ENCODE measurements around the gene AIG1.
"Not testable (repeated sequence)": the region's sequence is repeated elsewhere in the genome, so short reads cannot be mapped to it uniquely, and the experiment has no call there.

The AIG1 gene

GRCh38 chr6:143168396-143168816 lies 107.7 kb downstream of the AIG1 start:
- not testable (repeated sequence) for H3K36me3 ChIP-seq (ENCODE audit: insufficient read depth, low read length); H3K9ac ChIP-seq (ENCODE audit: low read length); H3K27ac ChIP-seq (ENCODE audit: low read depth, low read length); H3K4me1 ChIP-seq (ENCODE audit: insufficient read depth, low read length); H3K27me3 ChIP-seq (ENCODE audit: control insufficient read depth in 1 of 2, insufficient read depth in 2 of 2, low read length in 2 of 2); H3K9me3 ChIP-seq (ENCODE audit: low read length); H3K4me3 ChIP-seq (ENCODE audit: low read depth in 1 of 2, low read length in 2 of 2)

- H3K9ac ChIP-seq (ENCODE audit: low read length) = no peak overlapping the region
- H3K27me3 ChIP-seq (ENCODE audit: control insufficient read depth in 1 of 2, insufficient read depth in 2 of 2, low read length in 2 of 2) = no peaks in the 10 kb centered on the region
- H3K4me3 ChIP-seq (ENCODE audit: low read depth in 1 of 2, low read length in 2 of 2) = no peak overlapping the region
- H3K27ac ChIP-seq (ENCODE audit: low read depth, low read length) = no peak overlapping the region
- no peaks in the 10 kb centered on the region for H3K36me3 ChIP-seq (ENCODE audit: insufficient read depth, low read length)
- no peaks in the 10 kb centered on the region for H3K9me3 ChIP-seq (ENCODE audit: low read length)
- no peaks in the 10 kb centered on the region for H3K4me1 ChIP-seq (ENCODE audit: insufficient read depth, low read length)
Observed at GRCh38 chr6:143169440-143169839, 108.8 kb downstream of the AIG1 start.

GRCh38 chr6:143174516-143174915 lies 113.8 kb downstream of the AIG1 start:
- Histone ChIP-seq H3K9me3 (ENCODE audit: low read length) (no peaks in the 10 kb centered on the region), H3K27ac (ENCODE audit: low read depth, low read length) (no peak overlapping the region), H3K4me3 (ENCODE audit: low read depth in 1 of 2, low read length in 2 of 2) (no peak overlapping the region), H3K4me1 (ENCODE audit: insufficient read depth, low read length) (no peaks in the 10 kb centered on the region), H3K27me3 (ENCODE audit: control insufficient read depth in 1 of 2, insufficient read depth in 2 of 2, low read length in 2 of 2) (no peaks in the 10 kb centered on the region), H3K36me3 (ENCODE audit: insufficient read depth, low read length) (no peaks in the 10 kb centered on the region), H3K9ac (ENCODE audit: low read length) (no peak overlapping the region)

GRCh38 chr6:143174951-143175350 lies 114.3 kb downstream of the AIG1 start:
- Histone ChIP-seq H3K9ac (ENCODE audit: low read length) (no peak overlapping the region), H3K9me3 (ENCODE audit: low read length) (no peaks in the 10 kb centered on the region), H3K27me3 (ENCODE audit: control insufficient read depth in 1 of 2, insufficient read depth in 2 of 2, low read length in 2 of 2) (no peaks in the 10 kb centered on the region), H3K4me1 (ENCODE audit: insufficient read depth, low read length) (no peaks in the 10 kb centered on the region), H3K27ac (ENCODE audit: low read depth, low read length) (no peak overlapping the region), H3K4me3 (ENCODE audit: low read depth in 1 of 2, low read length in 2 of 2) (no peak overlapping the region), H3K36me3 (ENCODE audit: insufficient read depth, low read length) (no peaks in the 10 kb centered on the region)

- Histone ChIP-seq H3K9ac (ENCODE audit: low read length) (no peak overlapping the region), H3K4me3 (ENCODE audit: low read depth in 1 of 2, low read length in 2 of 2) (no peak overlapping the region), H3K27ac (ENCODE audit: low read depth, low read length) (no peak overlapping the region), H3K27me3 (ENCODE audit: control insufficient read depth in 1 of 2, insufficient read depth in 2 of 2, low read length in 2 of 2) (no peaks in the 10 kb centered on the region), H3K4me1 (ENCODE audit: insufficient read depth, low read length) (no peaks in the 10 kb centered on the region), H3K9me3 (ENCODE audit: low read length) (no peaks in the 10 kb centered on the region), H3K36me3 (ENCODE audit: insufficient read depth, low read length) (no peaks in the 10 kb centered on the region)
Observed at GRCh38 chr6:143176090-143177021, 115.7 kb downstream of the AIG1 start.

- Histone ChIP-seq H3K36me3 (ENCODE audit: insufficient read depth, low read length) (no peaks in the 10 kb centered on the region), H3K4me1 (ENCODE audit: insufficient read depth, low read length) (no peaks in the 10 kb centered on the region), H3K9ac (ENCODE audit: low read length) (no peak overlapping the region), H3K27ac (ENCODE audit: low read depth, low read length) (no peak overlapping the region), H3K27me3 (ENCODE audit: control insufficient read depth in 1 of 2, insufficient read depth in 2 of 2, low read length in 2 of 2) (no peaks in the 10 kb centered on the region), H3K9me3 (ENCODE audit: low read length) (no peaks in the 10 kb centered on the region), H3K4me3 (ENCODE audit: low read depth in 1 of 2, low read length in 2 of 2) (no peak overlapping the region)
Observed at GRCh38 chr6:143177706-143178105, 117.0 kb downstream of the AIG1 start.

GRCh38 chr6:143179096-143179495 lies 118.4 kb downstream of the AIG1 start:
- Histone ChIP-seq H3K4me1 (ENCODE audit: insufficient read depth, low read length) (no peaks in the 10 kb centered on the region), H3K36me3 (ENCODE audit: insufficient read depth, low read length) (no peaks in the 10 kb centered on the region), H3K4me3 (ENCODE audit: low read depth in 1 of 2, low read length in 2 of 2) (no peak overlapping the region), H3K9ac (ENCODE audit: low read length) (no peak overlapping the region), H3K27me3 (ENCODE audit: control insufficient read depth in 1 of 2, insufficient read depth in 2 of 2, low read length in 2 of 2) (no peaks in the 10 kb centered on the region), H3K9me3 (ENCODE audit: low read length) (no peaks in the 10 kb centered on the region), H3K27ac (ENCODE audit: low read depth, low read length) (no peak overlapping the region)

- Histone ChIP-seq H3K9ac (ENCODE audit: low read length) (no peak overlapping the region), H3K27ac (ENCODE audit: low read depth, low read length) (no peak overlapping the region), H3K27me3 (ENCODE audit: control insufficient read depth in 1 of 2, insufficient read depth in 2 of 2, low read length in 2 of 2) (no peaks in the 10 kb centered on the region), H3K4me1 (ENCODE audit: insufficient read depth, low read length) (no peaks in the 10 kb centered on the region), H3K36me3 (ENCODE audit: insufficient read depth, low read length) (no peaks in the 10 kb centered on the region), H3K4me3 (ENCODE audit: low read depth in 1 of 2, low read length in 2 of 2) (no peak overlapping the region), H3K9me3 (ENCODE audit: low read length) (no peaks in the 10 kb centered on the region)
Observed at GRCh38 chr6:143179901-143180612, 119.4 kb downstream of the AIG1 start.

GRCh38 chr6:143180826-143181225 lies 120.1 kb downstream of the AIG1 start:
- Histone ChIP-seq H3K36me3 (ENCODE audit: insufficient read depth, low read length) (no peaks in the 10 kb centered on the region), H3K9ac (ENCODE audit: low read length) (no peak overlapping the region), H3K4me3 (ENCODE audit: low read depth in 1 of 2, low read length in 2 of 2) (no peak overlapping the region), H3K27me3 (ENCODE audit: control insufficient read depth in 1 of 2, insufficient read depth in 2 of 2, low read length in 2 of 2) (no peaks in the 10 kb centered on the region), H3K27ac (ENCODE audit: low read depth, low read length) (no peak overlapping the region), H3K4me1 (ENCODE audit: insufficient read depth, low read length) (no peaks in the 10 kb centered on the region), H3K9me3 (ENCODE audit: low read length) (no peaks in the 10 kb centered on the region)

- no peak overlapping the region for H3K4me3 ChIP-seq (ENCODE audit: low read depth in 1 of 2, low read length in 2 of 2)
- no peaks in the 10 kb centered on the region for H3K27me3 ChIP-seq (ENCODE audit: control insufficient read depth in 1 of 2, insufficient read depth in 2 of 2, low read length in 2 of 2)
- H3K4me1 ChIP-seq (ENCODE audit: insufficient read depth, low read length) = peaks cover 15% of the 10 kb centered on the region
- H3K36me3 ChIP-seq (ENCODE audit: insufficient read depth, low read length) = no peaks in the 10 kb centered on the region
- H3K9me3 ChIP-seq (ENCODE audit: low read length) = no peaks in the 10 kb centered on the region
- H3K9ac ChIP-seq (ENCODE audit: low read length) = no peak overlapping the region
- no peak overlapping the region for H3K27ac ChIP-seq (ENCODE audit: low read depth, low read length)
Observed at GRCh38 chr6:143183666-143184065, 123.0 kb downstream of the AIG1 start.

- H3K27ac ChIP-seq (ENCODE audit: low read depth, low read length) = no peak overlapping the region
- H3K9ac ChIP-seq (ENCODE audit: low read length) = no peak overlapping the region
Observed at GRCh38 chr6:143185288-143185687, 124.6 kb downstream of the AIG1 start.

More at GRCh38 chr6:143185288-143185687, 124.6 kb downstream of the AIG1 start:
- Histone ChIP-seq H3K27me3 (ENCODE audit: control insufficient read depth in 1 of 2, insufficient read depth in 2 of 2, low read length in 2 of 2) (no peaks in the 10 kb centered on the region), H3K4me1 (ENCODE audit: insufficient read depth, low read length) (peaks cover 15% of the 10 kb centered on the region), H3K4me3 (ENCODE audit: low read depth in 1 of 2, low read length in 2 of 2) (no peak overlapping the region), H3K36me3 (ENCODE audit: insufficient read depth, low read length) (no peaks in the 10 kb centered on the region), H3K9me3 (ENCODE audit: low read length) (no peaks in the 10 kb centered on the region)
